Nephron progenitor cell (in vitro differentiated cells): ENCODE data around the gene INPP5F.

Experiments used
- DNase-seq: peaks from one replicate; pipeline ENCODE4 v3.0.0; 2021
- H3K27ac Mint-ChIP-seq: 2 replicates; pipeline ENCODE4 v1.8.0; 2021; ENCODE audit warnings: mild to moderate bottlenecking, moderate library complexity, mixed read lengths
- H3K27me3 Mint-ChIP-seq: 2 replicates; pipeline ENCODE4 v1.8.0; 2021; ENCODE audit warnings: mild to moderate bottlenecking, low read depth, mixed read lengths; ENCODE audit not compliant: poor library complexity
- H3K36me3 Mint-ChIP-seq: 2 replicates; pipeline ENCODE4 v1.8.0; 2021; ENCODE audit warnings: low read depth, mixed read lengths
- H3K4me1 Mint-ChIP-seq: 2 replicates; pipeline ENCODE4 v1.8.0; 2021; ENCODE audit warnings: mixed read lengths
- H3K4me3 Mint-ChIP-seq: 2 replicates; pipeline ENCODE4 v1.8.0; 2021; ENCODE audit warnings: mild to moderate bottlenecking, moderate library complexity, mixed read lengths
- H3K9me3 Mint-ChIP-seq: 2 replicates; pipeline ENCODE4 v1.8.0; 2021; ENCODE audit warnings: mild to moderate bottlenecking, moderate library complexity, mixed read lengths
- TF ChIP-seq, protein P1 (sequence below): fragments of 200-600 bp; sonication (generic); IDR thresholded peaks from 2 replicates; pipeline ENCODE4 v1.5.0; 2021; ENCODE audit warnings: antibody characterized with exemption

Gene INPP5F

DNA sequence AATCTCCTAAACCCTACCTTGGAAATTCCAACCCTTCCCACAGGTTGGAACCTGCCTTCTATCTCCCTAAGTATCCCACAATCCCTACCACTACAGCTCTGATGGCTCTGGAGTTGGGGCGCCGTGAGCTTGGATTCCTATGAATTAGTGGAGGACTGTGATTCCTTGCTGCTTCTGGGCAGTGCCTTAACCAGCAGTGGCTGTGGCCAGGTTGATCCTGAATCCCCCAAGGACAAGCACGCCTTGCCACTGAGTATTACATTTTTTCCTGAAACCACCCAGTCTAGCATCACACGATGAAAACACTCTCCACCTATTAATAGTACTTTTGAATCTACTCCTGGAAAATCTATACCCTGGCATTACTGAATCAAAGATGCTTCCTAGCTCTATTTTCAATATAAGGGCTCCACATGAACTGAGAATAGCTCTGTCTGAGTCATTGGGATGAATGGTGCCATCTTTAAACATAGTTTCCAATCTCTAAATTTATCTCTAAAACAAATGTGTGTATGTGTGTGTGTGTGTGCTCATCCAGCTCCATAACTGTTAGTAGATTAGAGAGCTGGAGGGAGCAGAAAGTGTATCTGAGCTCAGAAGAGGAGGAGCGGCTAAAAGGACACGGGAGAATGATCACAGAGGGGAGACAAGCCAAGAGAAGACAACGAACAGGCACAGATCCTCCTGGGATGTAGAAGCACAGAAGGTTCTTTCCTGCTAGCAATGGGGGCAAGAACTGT lies 11.9 kb upstream of the INPP5F start:
- peaks cover 29% of the 10 kb centered on the region for H3K4me1 Mint-ChIP-seq
- peak overlapping the region; percentile 96 for H3K27ac Mint-ChIP-seq
- TF ChIP-seq, protein P1, sequence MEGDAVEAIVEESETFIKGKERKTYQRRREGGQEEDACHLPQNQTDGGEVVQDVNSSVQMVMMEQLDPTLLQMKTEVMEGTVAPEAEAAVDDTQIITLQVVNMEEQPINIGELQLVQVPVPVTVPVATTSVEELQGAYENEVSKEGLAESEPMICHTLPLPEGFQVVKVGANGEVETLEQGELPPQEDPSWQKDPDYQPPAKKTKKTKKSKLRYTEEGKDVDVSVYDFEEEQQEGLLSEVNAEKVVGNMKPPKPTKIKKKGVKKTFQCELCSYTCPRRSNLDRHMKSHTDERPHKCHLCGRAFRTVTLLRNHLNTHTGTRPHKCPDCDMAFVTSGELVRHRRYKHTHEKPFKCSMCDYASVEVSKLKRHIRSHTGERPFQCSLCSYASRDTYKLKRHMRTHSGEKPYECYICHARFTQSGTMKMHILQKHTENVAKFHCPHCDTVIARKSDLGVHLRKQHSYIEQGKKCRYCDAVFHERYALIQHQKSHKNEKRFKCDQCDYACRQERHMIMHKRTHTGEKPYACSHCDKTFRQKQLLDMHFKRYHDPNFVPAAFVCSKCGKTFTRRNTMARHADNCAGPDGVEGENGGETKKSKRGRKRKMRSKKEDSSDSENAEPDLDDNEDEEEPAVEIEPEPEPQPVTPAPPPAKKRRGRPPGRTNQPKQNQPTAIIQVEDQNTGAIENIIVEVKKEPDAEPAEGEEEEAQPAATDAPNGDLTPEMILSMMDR: no peak
- peaks cover 4% of the 10 kb centered on the region for H3K36me3 Mint-ChIP-seq
- DNase-seq: no peak
- H3K4me3 Mint-ChIP-seq: peak overlapping the region; percentile 29
- H3K9me3 Mint-ChIP-seq: peaks cover 34% of the 10 kb centered on the region
- peaks cover 2% of the 10 kb centered on the region for H3K27me3 Mint-ChIP-seq

DNA sequence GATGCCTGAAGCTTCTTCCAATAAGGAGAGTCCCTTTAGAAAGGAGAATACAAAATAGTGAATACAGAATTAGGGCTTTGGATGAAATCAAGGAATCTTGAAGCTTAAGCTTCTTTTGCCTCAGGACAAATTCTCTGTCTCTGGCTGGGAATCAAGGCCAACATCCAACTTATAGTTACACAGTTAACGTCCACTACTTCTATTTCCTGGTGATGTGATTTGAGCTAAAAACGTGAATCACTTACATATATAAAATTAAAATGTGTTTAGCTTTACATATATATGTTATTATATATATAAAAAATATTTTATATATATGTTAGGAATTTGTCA lies 11.4 kb upstream of the INPP5F start:
- H3K27me3 Mint-ChIP-seq: peaks cover 2% of the 10 kb centered on the region
- peak overlapping the region; percentile 29 for H3K4me3 Mint-ChIP-seq
- no peak for DNase-seq

GRCh38 chr10:119715628-119716505 lies 10.0 kb upstream of the INPP5F start:
- H3K4me1 Mint-ChIP-seq: peaks cover 34% of the 10 kb centered on the region
- no peak for DNase-seq

More for the DNA sequence above, 11.4 kb upstream of the INPP5F start:
- Mint-ChIP-seq H3K4me1 (peaks cover 29% of the 10 kb centered on the region), H3K27ac (peak overlapping the region; percentile 96), H3K9me3 (peaks cover 31% of the 10 kb centered on the region), H3K36me3 (peaks cover 4% of the 10 kb centered on the region)
- TF ChIP-seq, protein P1: no peak

DNA sequence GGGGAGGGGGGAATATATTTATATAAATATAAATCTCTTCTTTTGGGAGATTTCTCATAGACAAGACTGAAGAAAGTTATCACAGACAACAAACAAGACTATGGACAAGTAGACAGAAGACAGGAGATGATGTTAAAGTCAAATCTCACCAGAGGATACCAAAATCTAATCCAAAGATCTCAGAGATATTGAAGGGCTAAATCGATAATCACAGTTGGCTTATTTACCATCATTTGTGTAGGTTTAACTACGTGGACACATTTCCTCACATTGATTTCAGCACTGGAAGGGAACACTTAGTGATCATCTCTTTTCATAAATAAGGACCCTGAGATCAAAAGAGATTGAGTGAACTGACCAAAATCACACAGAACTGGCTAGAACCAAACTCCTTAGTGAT lies 2.7 kb upstream of the INPP5F start:
- Mint-ChIP-seq H3K9me3 (peaks cover 22% of the 10 kb centered on the region), H3K27me3 (peaks cover 2% of the 10 kb centered on the region), H3K4me3 (peak overlapping the region; percentile 58), H3K36me3 (peaks cover 13% of the 10 kb centered on the region), H3K27ac (peak overlapping the region; percentile 35), H3K4me1 (peaks cover 48% of the 10 kb centered on the region)
- DNase-seq: no peak
- TF ChIP-seq, protein P1: no peak

More at GRCh38 chr10:119715628-119716505, 10.0 kb upstream of the INPP5F start:
- peak overlapping the region; percentile 93 for H3K27ac Mint-ChIP-seq
- peaks cover 33% of the 10 kb centered on the region for H3K9me3 Mint-ChIP-seq
- H3K36me3 Mint-ChIP-seq: peaks cover 17% of the 10 kb centered on the region
- H3K4me3 Mint-ChIP-seq: no peak overlapping the region
- TF ChIP-seq, protein P1: no peak
- peaks cover 2% of the 10 kb centered on the region for H3K27me3 Mint-ChIP-seq

DNA sequence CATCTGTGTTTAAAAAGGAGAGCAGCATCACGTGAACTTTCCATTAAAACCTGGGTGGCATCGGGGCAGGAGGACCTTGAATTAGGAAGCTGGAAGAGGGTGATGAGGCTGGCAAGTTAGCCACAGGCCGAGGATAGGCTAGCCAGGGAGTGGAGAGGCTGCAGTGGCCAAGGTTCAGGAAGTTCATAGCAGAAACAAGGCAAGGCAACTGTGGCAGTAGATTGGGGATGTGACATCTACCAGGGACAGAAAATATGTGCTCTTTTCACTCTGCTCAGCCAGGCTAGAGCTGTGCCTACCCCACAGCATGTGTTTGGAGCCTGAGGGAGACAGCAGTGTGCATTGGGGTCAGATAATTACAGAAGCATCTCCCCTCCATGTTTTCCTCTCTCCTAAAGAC lies 2.2 kb upstream of the INPP5F start:
- TF ChIP-seq, protein P1: no peak
- Mint-ChIP-seq H3K4me1 (peaks cover 53% of the 10 kb centered on the region), H3K4me3 (peak overlapping the region; percentile 58), H3K27me3 (peaks cover 2% of the 10 kb centered on the region), H3K36me3 (peaks cover 13% of the 10 kb centered on the region), H3K27ac (peak overlapping the region; percentile 35), H3K9me3 (peaks cover 22% of the 10 kb centered on the region)
- no peak for DNase-seq
